ENCODE data around the gene DPYSL4. TPM values are rescaled to one million over a fixed set of nuclear protein-coding genes. Genes with fewer than 3 reads are reported as not detected.
"Not testable (repeated sequence)": the region's sequence is repeated elsewhere in the genome, so short reads cannot be mapped to it uniquely, and the experiment has no call there.

DPYSL4 gene
- total RNA-seq, 2 donors from 2014 or later = 14.3 to 23.5 TPM

- H3K27ac Mint-ChIP-seq = no peak overlapping the region
- H3K4me3 Mint-ChIP-seq = no peak overlapping the region
- H3K4me1 Mint-ChIP-seq = no peaks in the 10 kb centered on the region
- no peaks in the 10 kb centered on the region for H3K27me3 Mint-ChIP-seq
- no peaks in the 10 kb centered on the region for H3K9me3 Mint-ChIP-seq
- ATAC-seq (replicated peaks) = no peak
- H3K36me3 Mint-ChIP-seq (ENCODE audit: low read depth) = no peaks in the 10 kb centered on the region
Observed at GRCh38 chr10:132155723-132156381, 30.9 kb upstream of the DPYSL4 start.

DNA sequence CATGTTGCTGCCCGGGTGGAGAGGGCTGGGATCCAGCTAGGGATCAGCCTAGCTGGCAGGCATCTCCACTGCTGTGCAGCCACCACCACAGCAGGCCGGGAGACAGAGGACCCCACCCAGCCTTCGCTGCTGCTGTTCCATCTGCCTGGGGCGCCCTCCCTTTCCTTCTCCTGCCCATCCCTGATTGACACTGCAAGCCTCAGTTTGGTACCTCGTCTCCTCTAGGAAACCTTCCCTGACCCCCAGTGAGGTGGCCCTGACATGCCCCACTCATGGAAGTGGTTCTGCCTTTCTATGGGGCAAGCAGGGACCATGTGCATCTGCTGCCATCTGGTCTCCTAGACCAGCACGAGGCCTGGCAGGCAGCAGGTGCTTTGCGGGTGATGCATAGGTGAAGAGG lies 30.4 kb upstream of the DPYSL4 start:
- H3K4me3 Mint-ChIP-seq = no peak overlapping the region
- no peaks in the 10 kb centered on the region for H3K27me3 Mint-ChIP-seq
- no peaks in the 10 kb centered on the region for H3K4me1 Mint-ChIP-seq
- no peak for ATAC-seq (replicated peaks)
- H3K27ac Mint-ChIP-seq = no peak overlapping the region
- H3K9me3 Mint-ChIP-seq = no peaks in the 10 kb centered on the region
- H3K36me3 Mint-ChIP-seq (ENCODE audit: low read depth) = no peaks in the 10 kb centered on the region

- Mint-ChIP-seq H3K27me3 (no peaks in the 10 kb centered on the region), H3K9me3 (no peaks in the 10 kb centered on the region), H3K27ac (no peak overlapping the region)
Observed at GRCh38 chr10:132157101-132157500, 29.6 kb upstream of the DPYSL4 start.

DNA sequence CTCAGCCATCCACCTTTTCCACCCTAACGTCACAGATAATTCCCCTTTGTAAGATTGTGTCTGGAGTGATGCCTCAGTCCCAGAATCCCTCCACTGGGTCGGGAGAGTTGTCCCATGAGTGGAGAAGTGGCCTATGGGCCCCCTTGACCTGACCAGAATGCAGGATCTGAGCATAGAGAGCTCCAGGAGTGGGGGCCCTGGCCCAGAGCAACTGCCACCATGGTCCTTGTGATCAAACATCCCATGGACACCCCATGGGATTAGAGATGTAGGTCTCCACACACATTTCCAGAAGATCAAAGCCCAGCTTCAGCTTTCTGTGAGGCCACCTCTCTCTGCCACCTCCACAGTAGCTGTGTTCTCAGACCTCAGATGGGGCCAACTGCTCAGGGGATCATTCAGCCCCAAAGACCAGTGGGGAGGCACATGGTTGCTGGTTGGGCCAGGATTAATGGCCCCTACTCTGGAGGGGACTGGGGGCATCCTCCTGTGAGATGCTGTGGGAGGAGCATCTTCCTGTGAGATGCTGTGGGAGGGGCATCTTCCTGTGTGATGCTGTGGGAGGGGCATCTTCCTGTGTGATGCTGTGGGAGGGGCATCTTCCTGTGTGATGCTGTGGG lies 28.5 kb upstream of the DPYSL4 start:
- H3K4me1 Mint-ChIP-seq = peaks cover 9% of the 10 kb centered on the region
- H3K27ac Mint-ChIP-seq = no peak overlapping the region
- H3K27me3 Mint-ChIP-seq = no peaks in the 10 kb centered on the region
- ATAC-seq (replicated peaks) = peak; percentile 52
- peak overlapping the region; percentile 39 for H3K4me3 Mint-ChIP-seq
- H3K9me3 Mint-ChIP-seq = no peaks in the 10 kb centered on the region
- no peaks in the 10 kb centered on the region for H3K36me3 Mint-ChIP-seq (ENCODE audit: low read depth)

More at GRCh38 chr10:132157101-132157500, 29.6 kb upstream of the DPYSL4 start:
- Mint-ChIP-seq H3K4me1 (peaks cover 5% of the 10 kb centered on the region), H3K36me3 (ENCODE audit: low read depth) (no peaks in the 10 kb centered on the region), H3K4me3 (no peak overlapping the region)
- ATAC-seq (replicated peaks) = no peak

DNA sequence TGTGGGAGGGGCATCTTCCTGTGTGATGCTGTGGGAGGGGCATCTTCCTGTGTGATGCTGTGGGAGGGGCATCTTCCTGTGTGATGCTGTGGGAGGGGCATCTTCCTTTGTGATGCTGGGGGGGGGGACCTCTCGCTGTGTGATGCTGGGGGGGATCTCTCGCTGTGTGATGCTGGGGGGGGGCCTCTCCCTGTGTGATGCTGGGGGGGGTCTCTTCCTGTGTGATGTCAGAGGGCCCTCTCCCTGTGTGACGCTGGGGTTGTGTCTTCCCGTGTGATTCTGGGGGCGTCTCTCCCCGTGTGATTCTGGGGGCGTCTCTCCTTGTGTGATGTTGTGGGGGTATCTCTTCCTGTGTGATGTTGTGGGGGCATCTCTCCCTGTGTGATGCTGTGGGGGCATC lies 27.9 kb upstream of the DPYSL4 start:
- peak overlapping the region; percentile 24 for H3K27ac Mint-ChIP-seq

GRCh38 chr10:132159302-132160230 lies 27.2 kb upstream of the DPYSL4 start:
- ATAC-seq (replicated peaks) = not testable (repeated sequence)
- Mint-ChIP-seq H3K4me3 (peak overlapping the region; percentile 39), H3K27ac (peak overlapping the region; percentile 24)

More for the DNA sequence above, 27.9 kb upstream of the DPYSL4 start:
- Mint-ChIP-seq H3K4me1 (peaks cover 9% of the 10 kb centered on the region), H3K4me3 (peak overlapping the region; percentile 39), H3K9me3 (no peaks in the 10 kb centered on the region), H3K27me3 (no peaks in the 10 kb centered on the region), H3K36me3 (ENCODE audit: low read depth) (no peaks in the 10 kb centered on the region)
- no peak for ATAC-seq (replicated peaks)

DNA sequence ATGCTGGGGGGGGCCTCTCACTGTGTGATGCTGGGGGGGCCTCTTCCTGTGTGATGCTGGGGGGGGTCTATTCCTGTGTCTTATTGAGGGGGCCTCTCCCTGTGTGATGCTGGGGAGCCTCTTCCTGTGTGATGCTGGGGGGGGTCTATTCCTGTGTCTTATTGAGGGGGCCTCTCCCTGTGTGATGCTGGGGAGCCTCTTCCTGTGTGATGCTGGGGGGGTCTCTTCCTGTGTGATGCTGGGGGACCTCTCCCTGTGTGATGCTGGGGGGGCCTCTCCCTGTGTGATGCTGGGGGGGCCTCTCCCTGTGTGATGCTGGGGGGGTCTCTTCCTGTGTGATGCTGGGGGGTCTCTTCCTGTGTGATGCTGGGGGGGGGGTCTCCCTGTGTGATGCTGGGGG lies 26.5 kb upstream of the DPYSL4 start:
- ATAC-seq (replicated peaks); H3K27me3 Mint-ChIP-seq; H3K4me1 Mint-ChIP-seq; H3K27ac Mint-ChIP-seq; H3K36me3 Mint-ChIP-seq (ENCODE audit: low read depth); H3K4me3 Mint-ChIP-seq; H3K9me3 Mint-ChIP-seq: not testable (repeated sequence)

More at GRCh38 chr10:132159302-132160230, 27.2 kb upstream of the DPYSL4 start:
- H3K27me3 Mint-ChIP-seq; H3K4me1 Mint-ChIP-seq; H3K36me3 Mint-ChIP-seq (ENCODE audit: low read depth); H3K9me3 Mint-ChIP-seq: not testable (repeated sequence)

DNA sequence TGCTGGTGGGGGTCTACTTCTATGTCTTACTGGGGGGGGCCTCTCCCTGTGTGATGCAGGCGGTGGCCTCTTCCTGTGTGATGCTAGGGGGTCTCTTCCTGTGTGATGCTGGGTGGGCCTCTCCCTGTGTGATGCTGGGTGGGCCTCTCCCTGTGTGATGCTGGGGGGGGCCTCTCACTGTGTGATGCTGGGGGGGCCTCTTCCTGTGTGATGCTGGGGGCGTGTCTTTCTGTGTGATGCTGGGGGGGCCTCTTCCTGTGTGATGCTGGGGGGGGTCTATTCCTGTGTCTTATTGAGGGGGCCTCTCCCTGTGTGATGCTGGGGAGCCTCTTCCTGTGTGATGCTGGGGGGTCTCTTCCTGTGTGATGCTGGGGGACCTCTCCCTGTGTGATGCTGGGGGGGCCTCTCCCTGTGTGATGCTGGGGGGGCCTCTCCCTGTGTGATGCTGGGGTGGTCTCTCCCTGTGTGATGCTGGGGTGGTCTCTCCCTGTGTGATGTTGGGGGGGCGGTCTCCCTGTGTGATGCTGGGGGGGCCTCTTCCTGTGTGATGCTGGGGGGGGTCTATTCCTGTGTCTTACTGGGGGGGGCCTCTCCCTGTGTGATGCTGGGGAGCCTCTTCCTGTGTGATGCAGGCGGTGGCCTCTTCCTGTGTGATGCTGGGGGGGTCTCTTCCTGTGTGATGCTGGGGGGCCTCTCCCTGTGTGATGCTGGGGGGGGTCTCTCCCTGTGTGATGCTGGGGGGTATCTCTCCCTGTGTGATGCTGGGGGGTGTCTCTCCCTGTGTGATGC lies 25.7 kb upstream of the DPYSL4 start:
- H3K27me3 Mint-ChIP-seq; H3K9me3 Mint-ChIP-seq; H3K4me3 Mint-ChIP-seq; H3K4me1 Mint-ChIP-seq; H3K27ac Mint-ChIP-seq; H3K36me3 Mint-ChIP-seq (ENCODE audit: low read depth); ATAC-seq (replicated peaks): not testable (repeated sequence)

DNA sequence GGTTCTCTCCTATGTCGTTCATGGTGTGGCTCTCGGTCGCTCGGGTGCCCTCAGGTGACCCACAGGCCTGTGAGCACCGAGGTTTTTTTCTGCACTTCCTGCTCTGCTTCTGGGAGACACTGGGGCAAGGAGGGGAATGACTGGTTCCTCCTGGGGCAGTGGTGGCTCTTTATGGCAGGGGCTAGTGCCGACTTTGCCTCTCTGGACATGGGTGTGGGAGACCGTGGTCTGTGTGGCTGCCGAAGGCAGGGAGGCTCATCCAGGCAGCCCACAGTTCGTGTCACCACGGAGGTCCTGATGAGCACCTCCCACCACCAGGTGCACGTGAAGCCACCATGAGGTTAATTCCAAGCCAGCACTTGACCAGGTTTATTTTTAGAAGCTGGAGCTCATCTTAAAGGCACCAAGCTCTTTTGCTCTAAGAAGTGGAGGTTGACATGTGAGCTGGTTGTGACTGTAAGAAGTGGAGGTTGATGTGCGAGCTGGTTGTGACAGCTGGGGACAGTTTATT lies 24.7 kb upstream of the DPYSL4 start:
- ATAC-seq (replicated peaks) = peak; percentile 67
- Mint-ChIP-seq H3K4me3 (peak overlapping the region; percentile 81), H3K27me3 (no peaks in the 10 kb centered on the region), H3K4me1 (peaks cover 15% of the 10 kb centered on the region), H3K9me3 (no peaks in the 10 kb centered on the region), H3K36me3 (ENCODE audit: low read depth) (no peaks in the 10 kb centered on the region), H3K27ac (peak overlapping the region; percentile 97)

GRCh38 chr10:132162590-132163277 lies 24.0 kb upstream of the DPYSL4 start:
- no peak for ATAC-seq (replicated peaks)

DNA sequence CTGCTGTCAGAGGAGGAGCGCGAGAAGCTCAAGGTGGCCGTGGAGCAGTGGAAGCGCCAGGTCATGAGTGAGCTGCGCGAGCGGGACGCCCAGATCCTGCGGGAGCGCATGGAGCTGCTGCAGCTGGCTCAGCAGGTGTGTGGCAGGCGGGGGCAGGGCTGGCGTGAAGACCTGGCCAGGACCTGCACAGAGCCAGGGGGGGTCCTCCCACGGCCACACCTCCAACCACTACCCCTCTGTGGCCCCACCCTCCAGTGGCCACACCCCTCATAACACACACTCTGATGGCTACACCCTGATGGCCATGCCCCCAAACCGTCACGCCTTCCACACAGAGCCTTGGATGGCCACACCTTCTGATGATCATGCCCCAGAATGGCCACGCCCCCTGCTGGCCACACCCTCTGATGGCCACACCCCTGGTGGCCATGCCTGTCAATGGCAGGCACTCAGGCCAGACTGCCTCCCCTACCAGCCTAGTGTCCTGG lies 23.4 kb upstream of the DPYSL4 start:
- Mint-ChIP-seq H3K27me3 (no peaks in the 10 kb centered on the region), H3K4me1 (peaks cover 15% of the 10 kb centered on the region), H3K9me3 (no peaks in the 10 kb centered on the region), H3K4me3 (no peak overlapping the region), H3K36me3 (ENCODE audit: low read depth) (no peaks in the 10 kb centered on the region), H3K27ac (no peak overlapping the region)
- peak; percentile 71 for ATAC-seq (replicated peaks)

More at GRCh38 chr10:132162590-132163277, 24.0 kb upstream of the DPYSL4 start:
- no peak overlapping the region for H3K4me3 Mint-ChIP-seq
- no peaks in the 10 kb centered on the region for H3K27me3 Mint-ChIP-seq
- H3K36me3 Mint-ChIP-seq (ENCODE audit: low read depth) = no peaks in the 10 kb centered on the region
- peak overlapping the region; percentile 97 for H3K27ac Mint-ChIP-seq
- H3K4me1 Mint-ChIP-seq = peaks cover 15% of the 10 kb centered on the region
- no peaks in the 10 kb centered on the region for H3K9me3 Mint-ChIP-seq

DNA sequence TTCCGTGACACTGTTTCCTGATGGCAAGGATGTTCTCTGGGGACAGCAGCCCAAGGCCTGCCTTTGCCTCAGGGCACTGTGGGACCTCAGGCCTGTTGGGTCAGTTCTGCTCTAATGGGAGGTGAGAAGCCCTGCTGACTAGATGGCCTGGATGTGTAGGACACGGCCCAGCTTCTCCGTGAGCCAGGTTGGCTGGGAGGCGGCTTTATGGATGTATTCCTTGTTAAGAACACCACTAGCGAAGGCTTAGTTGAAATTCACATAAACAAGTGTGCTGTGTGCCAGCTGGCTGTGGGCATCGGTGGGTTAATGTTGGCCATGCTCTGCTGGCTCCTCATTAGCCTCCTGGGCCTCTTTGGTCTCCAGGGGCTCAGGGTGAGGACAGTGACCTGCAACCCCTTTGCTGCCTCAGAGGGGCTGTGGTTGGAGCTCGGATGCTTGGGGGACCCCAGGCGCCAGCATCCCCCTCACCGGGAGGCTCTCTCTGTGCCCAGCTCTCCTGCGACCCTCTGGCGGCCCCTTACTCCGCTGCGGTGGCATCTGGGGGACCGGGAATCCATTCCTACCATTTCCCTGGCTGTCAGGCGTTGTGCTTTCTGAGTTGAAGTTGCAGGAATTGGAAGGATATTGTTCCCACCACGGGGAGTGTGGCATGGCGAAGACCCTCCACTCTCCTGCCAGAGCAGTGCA lies 22.8 kb upstream of the DPYSL4 start:
- Mint-ChIP-seq H3K36me3 (ENCODE audit: low read depth) (no peaks in the 10 kb centered on the region), H3K9me3 (no peaks in the 10 kb centered on the region), H3K27ac (no peak overlapping the region), H3K27me3 (no peaks in the 10 kb centered on the region), H3K4me3 (no peak overlapping the region), H3K4me1 (peaks cover 15% of the 10 kb centered on the region)
- ATAC-seq (replicated peaks) = no peak

GRCh38 chr10:132164761-132165278 lies 21.9 kb upstream of the DPYSL4 start:
- H3K4me3 Mint-ChIP-seq = no peak overlapping the region
- peaks cover 15% of the 10 kb centered on the region for H3K4me1 Mint-ChIP-seq
- H3K27me3 Mint-ChIP-seq = no peaks in the 10 kb centered on the region
- no peak for ATAC-seq (replicated peaks)
- H3K36me3 Mint-ChIP-seq (ENCODE audit: low read depth) = no peaks in the 10 kb centered on the region
- H3K27ac Mint-ChIP-seq = no peak overlapping the region
- no peaks in the 10 kb centered on the region for H3K9me3 Mint-ChIP-seq

Measured in activated T-helper 17 cell treated with anti-CD3 and anti-CD28 coated beads, Interleukin-2, amount 50 U/mL, for 72 hours (primary cell).